Loucy (cell line): Measurements from ENCODE around the gene BBS4.
"Not testable (repeated sequence)": the region's sequence is repeated elsewhere in the genome, so short reads cannot be mapped to it uniquely, and the experiment has no call there.

Experiments used
- H2AFZ ChIP-seq: fragments of 200-600 bp; sonication (generic); 2 replicates; pipeline ENCODE4 v1.6.0; 2016; ENCODE audit warnings: antibody characterized with exemption, mild to moderate bottlenecking, low read length, moderate library complexity
- H3F3A ChIP-seq: fragments of 200-600 bp; 2 replicates; pipeline ENCODE4 v1.6.0; 2016; ENCODE audit warnings: antibody characterized with exemption, low read depth, mild to moderate bottlenecking
- H3K27me3 ChIP-seq: fragments of 200-600 bp; sonication (generic); 2 replicates; pipeline ENCODE4 v1.6.1; 2014; ENCODE audit warnings: low read length, mild to moderate bottlenecking; ENCODE audit not compliant: insufficient read depth, poor library complexity, severe bottlenecking
- H3K36me3 ChIP-seq: fragments of 200-600 bp; sonication (generic); 2 replicates; pipeline ENCODE4 v1.6.1; 2016; ENCODE audit warnings: low read length; ENCODE audit not compliant: insufficient read depth
- H3K4me1 ChIP-seq: fragments of 200-600 bp; sonication (generic); 2 replicates; pipeline ENCODE4 v1.5.1; 2014; ENCODE audit warnings: low read length, mild to moderate bottlenecking; ENCODE audit not compliant: insufficient read depth, poor library complexity, severe bottlenecking
- H3K4me2 ChIP-seq: fragments of 200-600 bp; sonication (generic); 2 replicates; pipeline ENCODE4 v1.6.0; 2014; ENCODE audit warnings: antibody characterized with exemption, low read length, low read depth, mild to moderate bottlenecking; ENCODE audit not compliant: poor library complexity, severe bottlenecking
- H3K4me3 ChIP-seq: fragments of 200-600 bp; sonication (generic); 2 replicates; pipeline ENCODE4 v1.5.1; 2014; ENCODE audit warnings: low read length, mild to moderate bottlenecking, mixed read lengths; ENCODE audit not compliant: poor library complexity, severe bottlenecking
- H3K79me2 ChIP-seq: fragments of 200-600 bp; sonication (generic); 2 replicates; pipeline ENCODE4 v1.6.1; 2014; ENCODE audit warnings: low read length; ENCODE audit not compliant: insufficient read depth
- H3K9ac ChIP-seq: fragments of 200-600 bp; sonication (generic); 2 replicates; pipeline ENCODE4 v1.6.0; 2014; ENCODE audit warnings: mild to moderate bottlenecking, low read depth, low read length, moderate library complexity; ENCODE audit not compliant: poor library complexity, severe bottlenecking
- H3K9me2 ChIP-seq: fragments of 200-600 bp; sonication (generic); replicated peaks from 2 replicates; pipeline ENCODE4 v1.6.1; 2016; ENCODE audit warnings: low read depth, low read length, mixed read lengths
- H3K9me3 ChIP-seq: fragments of 200-600 bp; sonication (generic); 2 replicates; pipeline ENCODE4 v1.6.1; 2014; ENCODE audit warnings: mild to moderate bottlenecking, antibody characterized with exemption, low read length, low read depth; ENCODE audit not compliant: insufficient read depth
- H4K20me1 ChIP-seq: fragments of 200-600 bp; sonication (generic); 2 replicates; pipeline ENCODE4 v1.6.0; 2014; ENCODE audit warnings: antibody characterized with exemption, low read length, mild to moderate bottlenecking; ENCODE audit not compliant: insufficient read depth, poor library complexity, severe bottlenecking
- CTCF ChIP-seq: fragments of 200-600 bp; sonication (generic); conservative IDR thresholded peaks from 2 replicates; pipeline ENCODE4 v1.5.1; 2014; ENCODE audit warnings: mild to moderate bottlenecking, antibody characterized with exemption, low read length
- EZH2phosphoT487 ChIP-seq: fragments of 200-600 bp; IDR thresholded peaks from 2 replicates; pipeline ENCODE4 v1.6.1; 2018; ENCODE audit warnings: antibody characterized with exemption, mild to moderate bottlenecking, moderate library complexity, borderline replicate concordance

The BBS4 gene

GRCh38 chr15:72700076-72700475, 14.1 kb downstream of the BBS4 start:
- no peaks in the 10 kb centered on the region for H3K36me3 ChIP-seq
- no peaks in the 10 kb centered on the region for H3K4me1 ChIP-seq
- TF ChIP-seq CTCF: no peak
- TF ChIP-seq EZH2phosphoT487: no peak
- no peak overlapping the region for H2AFZ ChIP-seq
- no peak overlapping the region for H3K4me2 ChIP-seq
- H3K4me3 ChIP-seq: no peak overlapping the region
- H3K79me2 ChIP-seq: no peaks in the 10 kb centered on the region
- H3F3A ChIP-seq: no peaks in the 10 kb centered on the region
- no peaks in the 10 kb centered on the region for H4K20me1 ChIP-seq
- H3K9me3 ChIP-seq: no peaks in the 10 kb centered on the region
- H3K27me3 ChIP-seq: no peaks in the 10 kb centered on the region
- no peaks in the 10 kb centered on the region for H3K9me2 ChIP-seq
- H3K9ac ChIP-seq: no peak overlapping the region

- Histone ChIP-seq H3K4me1 (no peaks in the 10 kb centered on the region), H3K79me2 (no peaks in the 10 kb centered on the region), H3K9me3 (no peaks in the 10 kb centered on the region), H3K4me2 (no peak overlapping the region), H3K9ac (no peak overlapping the region), H3K9me2 (no peaks in the 10 kb centered on the region), H3K36me3 (no peaks in the 10 kb centered on the region), H4K20me1 (no peaks in the 10 kb centered on the region), H3F3A (no peaks in the 10 kb centered on the region), H3K27me3 (no peaks in the 10 kb centered on the region), H3K4me3 (no peak overlapping the region), H2AFZ (no peak overlapping the region)
- TF ChIP-seq EZH2phosphoT487 (no peak), CTCF (no peak)
Observed at GRCh38 chr15:72706266-72706665, 20.3 kb downstream of the BBS4 start.

- H2AFZ ChIP-seq, H3K9me3 ChIP-seq, H3K9ac ChIP-seq, H3K79me2 ChIP-seq, H3K9me2 ChIP-seq, H3K36me3 ChIP-seq, H3K4me3 ChIP-seq, H4K20me1 ChIP-seq, H3F3A ChIP-seq, H3K4me2 ChIP-seq, H3K27me3 ChIP-seq, H3K4me1 ChIP-seq: not testable (repeated sequence)
Observed at GRCh38 chr15:72708551-72709303, 22.7 kb downstream of the BBS4 start.

GRCh38 chr15:72722071-72722696, 36.2 kb downstream of the BBS4 start:
- Histone ChIP-seq H3K9ac (no peak overlapping the region), H3K36me3 (no peaks in the 10 kb centered on the region), H3K9me3 (no peaks in the 10 kb centered on the region), H3K79me2 (no peaks in the 10 kb centered on the region), H2AFZ (no peak overlapping the region), H3K27me3 (no peaks in the 10 kb centered on the region), H4K20me1 (no peaks in the 10 kb centered on the region), H3K4me2 (no peak overlapping the region), H3K9me2 (no peaks in the 10 kb centered on the region), H3K4me3 (no peak overlapping the region), H3F3A (no peaks in the 10 kb centered on the region), H3K4me1 (no peaks in the 10 kb centered on the region)
- no peak for TF ChIP-seq EZH2phosphoT487
- TF ChIP-seq CTCF: peak; percentile 98
